GM12878 (cell line): Measurements from ENCODE around the gene WIPF2. TPM values are rescaled to one million over a fixed set of nuclear protein-coding genes. Genes with fewer than 3 reads are reported as not detected.

Source experiments
- ATAC-seq: fragments of 200-7000 bp; cut with Tn5 transposase; 3 replicates; pipeline ENCODE4 v1.9.1; 2020; ENCODE audit warnings: mild to moderate bottlenecking, moderate library complexity
- BruUV-seq: library from RNA; stranded (reverse); fragments of 400-500 nt; replicated peaks from 2 replicates; lab custom pipeline; 2021; lab: Mats Ljungman, UMichigan
- CTCF ChIA-PET: fragments of 300-600 bp; sonication (Branson Sonifier 250); formaldehyde crosslinking; extraction: SDS; loops from one replicate; lab custom pipeline; 2021; ENCODE audit warnings: inconsistent platforms; lab: Yijun Ruan, JAX
- POLR2A ChIA-PET: fragments of 350-600 bp; formaldehyde crosslinking; extraction: SDS; loops from one replicate; lab custom pipeline; 2021; ENCODE audit warnings: inconsistent platforms; lab: Charles Lee
- RAD21 ChIA-PET: fragments of 300-600 bp; sonication (Branson Sonifier 250); formaldehyde crosslinking; loops from one replicate; lab custom pipeline; 2023; ENCODE audit warnings: antibody characterized with exemption; ENCODE audit not compliant: unreplicated experiment; lab: Charles Lee
- SMC1A ChIA-PET: fragments of 300-600 bp; sonication (Branson Sonifier 250); formaldehyde crosslinking; loops from one replicate; lab custom pipeline; 2023; ENCODE audit not compliant: unreplicated experiment, uncharacterized antibody; lab: Charles Lee
- DNase-seq: peaks from one replicate; pipeline ENCODE4 v3.0.0-alpha.2; 2011; ENCODE audit warnings: low read depth, low spot score
- FAIRE-seq: peaks from 3 replicates; lab custom pipeline; 2011; peaks lifted over from hg19 to GRCh38; lab: Jason Lieb, UNC
- H2AFZ ChIP-seq: 2 replicates; pipeline ENCODE4 v1.6.0; 2011; ENCODE audit warnings: low read depth, low read length, control low read depth; ENCODE audit not compliant: control insufficient read depth
- H3K27ac ChIP-seq: 2 replicates; pipeline ENCODE4 v1.5.1; 2011; ENCODE audit warnings: control low read depth; ENCODE audit not compliant: control insufficient read depth, insufficient read depth
- H3K27me3 ChIP-seq, 2 experiments: replicated peaks in 1 of 2; 2 replicates each; pipeline versions ENCODE4 v1.6.0 to v1.6.1; 2011; ENCODE audit warnings: low read length in 1 of 2; ENCODE audit not compliant: control insufficient read depth in 2 of 2, insufficient read depth in 2 of 2
- H3K36me3 ChIP-seq, 2 experiments: 2 replicates each; pipeline ENCODE4 v1.5.1; 2011; ENCODE audit warnings: low read length in 1 of 2; ENCODE audit not compliant: control insufficient read depth in 2 of 2, insufficient read depth in 2 of 2
- H3K4me1 ChIP-seq: 2 replicates; pipeline ENCODE4 v1.6.1; 2011; ENCODE audit warnings: mild to moderate bottlenecking, low read length, moderate library complexity, mixed read lengths; ENCODE audit not compliant: control insufficient read depth, insufficient read depth
- H3K4me2 ChIP-seq: 2 replicates; pipeline ENCODE4 v1.6.0; 2011; ENCODE audit warnings: control low read depth; ENCODE audit not compliant: control insufficient read depth, insufficient read depth
- H3K4me3 ChIP-seq: fragments of 200-600 bp; sonication (generic); 2 replicates; pipeline ENCODE4 v1.5.1; 2016
- H3K79me2 ChIP-seq: 2 replicates; pipeline ENCODE4 v1.6.0; 2011; ENCODE audit warnings: low read length; ENCODE audit not compliant: control insufficient read depth, insufficient read depth
- H3K9ac ChIP-seq: 2 replicates; pipeline ENCODE4 v1.8.0; 2011; ENCODE audit warnings: low read length, control low read depth, mixed read lengths; ENCODE audit not compliant: control insufficient read depth, insufficient read depth
- H3K9me3 ChIP-seq: replicated peaks from 3 replicates; pipeline ENCODE4 v1.5.1; 2011; ENCODE audit warnings: mild to moderate bottlenecking, low read length; ENCODE audit not compliant: control insufficient read depth, insufficient read depth
- H4K20me1 ChIP-seq: 2 replicates; pipeline ENCODE4 v1.6.0; 2011; ENCODE audit not compliant: control insufficient read depth, insufficient read depth
- BHLHE40 ChIP-seq, 2 experiments: fragments of 450-650 bp in 1 of 2; IDR thresholded peaks; 2 replicates each; pipeline ENCODE4 v1.6.1; 2011 to 2017; ENCODE audit warnings: low read depth in 2 of 2, borderline replicate concordance in 1 of 2, improper control_type of control experiment in 1 of 2, low read length in 1 of 2, mild to moderate bottlenecking in 1 of 2
- EP300 ChIP-seq, 2 experiments: fragments of 150-350 bp in 1 of 2; IDR thresholded peaks; 2 replicates each; pipeline ENCODE4 v1.6.1; 2011 to 2012; ENCODE audit warnings: low read depth in 2 of 2, low read length in 2 of 2, borderline replicate concordance in 1 of 2, improper control_type of control experiment in 1 of 2, inconsistent platforms in 1 of 2; ENCODE audit not compliant: control insufficient read depth in 1 of 2
- MEF2B ChIP-seq: fragments of 450-650 bp; IDR thresholded peaks from 2 replicates; pipeline ENCODE4 v1.6.1; 2018; ENCODE audit warnings: mild to moderate bottlenecking, moderate library complexity; ENCODE audit not compliant: partially characterized antibody, poor library complexity, severe bottlenecking
- MYC ChIP-seq: IDR thresholded peaks from 2 replicates; pipeline ENCODE4 v1.6.1; 2011; ENCODE audit warnings: mild to moderate bottlenecking, low read length, moderate library complexity, inconsistent platforms; ENCODE audit not compliant: insufficient read depth, insufficient replicate concordance, insufficient read length, severe bottlenecking
- PML ChIP-seq: IDR thresholded peaks from 2 replicates; pipeline ENCODE4 v1.6.1; 2012; ENCODE audit warnings: low read length, inconsistent platforms
- SMAD5 ChIP-seq: IDR thresholded peaks from 2 replicates; pipeline ENCODE4 v1.6.1; 2016; ENCODE audit warnings: antibody characterized with exemption, low read depth
- SMARCA5 ChIP-seq: fragments of 450-650 bp; IDR thresholded peaks from 2 replicates; pipeline ENCODE4 v1.6.1; 2017; ENCODE audit warnings: mild to moderate bottlenecking
- STAT1 ChIP-seq: fragments of 450-650 bp; conservative IDR thresholded peaks from 2 replicates; pipeline ENCODE4 v1.6.1; 2014; ENCODE audit warnings: antibody characterized with exemption, mild to moderate bottlenecking
- STAT3 ChIP-seq: IDR thresholded peaks from 2 replicates; pipeline ENCODE4 v1.6.1; 2011; ENCODE audit warnings: low read depth, low read length, improper control_type of control experiment
- YBX1 ChIP-seq: fragments of 450-650 bp; IDR thresholded peaks from 2 replicates; pipeline ENCODE4 v1.6.1; 2016; ENCODE audit warnings: antibody characterized with exemption
- WGBS: methylation state at CpG from one replicate; pipeline ENCODE4 v1.1.6; 2016; ENCODE audit warnings: low lambda C conversion rate; ENCODE audit not compliant: insufficient replicate concordance, insufficient coverage; ENCODE audit errors: missing lambda C conversion rate; 5-methylcytosine and 5-hydroxymethylcytosine counted together
- in situ Hi-C: fragments of 300-500 bp; cut with MboI; formaldehyde crosslinking; loops from 9 replicates; pipeline ENCODE4 v1.14.3; 2018; ENCODE audit warnings: mixed read lengths
- intact Hi-C: fragments of 100-400 bp; cut with micrococcal nuclease; formaldehyde crosslinking; loops from one replicate; pipeline ENCODE4 v1.14.2; 2022; ENCODE audit not compliant: unreplicated experiment
- polyA plus RNA-seq, 11 experiments: library from polyadenylated mRNA; depleted of rRNA in 4 of 11; unstranded in 6 of 11; stranded (reverse) in 5 of 11; fragments of >200 nt; fragmentation: Nextera tagmentation in 4 of 11; fragmentation: Illumina TruSeq in 1 of 11; extraction: Ambion mirVana in 4 of 11; extraction: Trizol in 1 of 11; gene quantifications; 1 replicate in 1 of 11; 2 replicates in 10 of 11; pipeline versions ENCODE4 v1.2.1 to v1.2.3, GENCODE V29; 2011 to 2016; ENCODE audit warnings: inconsistent platforms in 2 of 11, missing spikeins in 2 of 11, low read depth in 1 of 11
- total RNA-seq, 4 experiments: library from RNA; depleted of rRNA in 3 of 4; stranded (reverse); fragments of >200 nt in 3 of 4; fragmentation: Illumina TruSeq in 1 of 4; extraction: Trizol in 1 of 4; gene quantifications; 2 replicates each; pipeline versions ENCODE4 v1.2.1 to v1.2.3, GENCODE V29; 2013 to 2021
- TF ChIP-seq, protein P1 (sequence below): fragments of 450-650 bp; IDR thresholded peaks from 2 replicates; pipeline ENCODE4 v1.6.1; 2017; ENCODE audit warnings: antibody characterized with exemption, mild to moderate bottlenecking, moderate library complexity
- TF ChIP-seq, protein P2 (sequence below): fragments of 450-650 bp; IDR thresholded peaks from 2 replicates; pipeline ENCODE4 v1.6.1; 2017; ENCODE audit warnings: mild to moderate bottlenecking, moderate library complexity
- TF ChIP-seq, protein P3 (sequence below): fragments of 450-650 bp; IDR thresholded peaks from 2 replicates; pipeline ENCODE4 v1.6.1; 2016; ENCODE audit warnings: mild to moderate bottlenecking

The WIPF2 gene
- total and polyA plus RNA-seq, 10 of the 15 experiments (the other 5 are each of a cell fraction or from before 2014, with no cell fraction given), result 4.2 to 20.8 (median 7.1) TPM

DNA sequence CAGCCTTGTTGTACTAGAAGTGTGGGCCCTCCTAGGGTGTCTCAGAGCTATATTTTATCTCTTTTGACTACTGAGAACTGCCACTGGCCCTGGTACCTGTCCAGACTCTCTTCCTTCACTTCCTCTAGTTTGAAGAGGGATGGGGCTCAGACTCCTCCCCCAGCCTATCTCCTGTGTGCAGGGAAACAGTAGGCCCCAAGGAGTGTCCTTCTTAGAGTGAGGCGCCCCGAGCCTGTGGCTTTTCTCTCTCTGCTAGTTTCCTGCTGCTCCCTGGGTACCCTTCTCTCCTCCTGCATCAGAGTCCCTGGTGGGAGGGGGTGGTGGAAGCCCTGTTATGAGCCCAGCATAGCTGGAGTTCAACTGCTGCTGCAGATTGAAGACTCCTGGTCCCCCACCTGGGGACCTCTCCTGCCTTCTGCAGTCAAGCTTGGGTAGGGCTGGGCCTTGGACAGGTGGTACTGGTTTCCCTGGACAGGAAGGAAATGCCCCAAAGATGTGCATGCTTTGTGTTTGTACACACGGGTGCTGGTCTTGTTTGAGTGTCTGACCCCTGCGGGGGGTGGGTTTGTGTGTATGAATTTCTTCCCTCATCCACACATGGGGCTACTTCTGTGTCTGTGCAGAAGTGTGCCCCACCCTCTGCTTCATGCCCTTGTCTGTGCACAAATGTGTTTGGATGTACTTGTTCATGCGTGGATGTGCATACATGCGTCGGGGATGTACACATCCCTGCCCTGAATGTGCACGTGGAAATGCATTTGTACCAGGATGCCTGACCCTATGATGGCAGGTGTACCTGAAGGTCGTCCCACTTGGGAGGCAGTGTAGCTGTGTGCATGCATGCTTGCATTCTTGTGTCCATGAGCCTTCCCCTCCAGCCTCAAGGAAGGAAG is 96.8 kb downstream of the WIPF2 start:
- H3K9me3 ChIP-seq, result no peaks in the 10 kb centered on the region
- ChIA-PET RAD21 (interaction anchor here (0.8 to 2.4 kb wide), 4 partner anchors 8 to 38 kb away, joined by 3 to 5 read pairs (median 4); no protein-coding TSS in a partner anchor), SMC1A (interaction anchor here (1.0 to 1.8 kb wide), 4 partner anchors 8 to 30 kb away, joined by 3 to 20 read pairs (median 7); partner anchors contain the start of gene RARA), CTCF (interaction anchor here (0.7 to 8.4 kb wide), 12 partner anchors 6 to 114 kb away, joined by 3 to 90 read pairs (median 6); partner anchors contain the start of genes RARA and TOP2A), POLR2A (interaction anchor here (9.8 kb wide), 1 partner anchor 9 kb away, joined by 123 read pairs; no protein-coding TSS in a partner anchor)
- FAIRE-seq (no peak), DNase-seq (no peak), ATAC-seq (no peak)
- no peaks in the 10 kb centered on the region for H3K27me3 ChIP-seq
- no peak overlapping the region for H3K9ac ChIP-seq
- no peak overlapping the region for H3K4me2 ChIP-seq
- in situ Hi-C loops, result no loop called here
- no peak overlapping the region for H3K4me3 ChIP-seq
- H4K20me1 ChIP-seq, result no peaks in the 10 kb centered on the region
- peaks cover 31% of the 10 kb centered on the region for H3K79me2 ChIP-seq
- no TSS peak for BruUV-seq
- WGBS, result 58% methylated on average over 9 of the region's 9 CpGs
- no peak overlapping the region for H3K27ac ChIP-seq
- no peak overlapping the region for H2AFZ ChIP-seq
- H3K36me3 ChIP-seq, result no peaks in the 10 kb centered on the region; a peak in 1 of 4 replicates
- peaks cover 51% of the 10 kb centered on the region for H3K4me1 ChIP-seq
- intact Hi-C loops, result loop anchor here (10.0 kb wide), 1 partner anchor 99 kb away; the partner anchor contains the start of gene TOP2A
- TF ChIP-seq SMARCA5, result no peak
- no peak for TF ChIP-seq STAT1
- TF ChIP-seq, protein P1, sequence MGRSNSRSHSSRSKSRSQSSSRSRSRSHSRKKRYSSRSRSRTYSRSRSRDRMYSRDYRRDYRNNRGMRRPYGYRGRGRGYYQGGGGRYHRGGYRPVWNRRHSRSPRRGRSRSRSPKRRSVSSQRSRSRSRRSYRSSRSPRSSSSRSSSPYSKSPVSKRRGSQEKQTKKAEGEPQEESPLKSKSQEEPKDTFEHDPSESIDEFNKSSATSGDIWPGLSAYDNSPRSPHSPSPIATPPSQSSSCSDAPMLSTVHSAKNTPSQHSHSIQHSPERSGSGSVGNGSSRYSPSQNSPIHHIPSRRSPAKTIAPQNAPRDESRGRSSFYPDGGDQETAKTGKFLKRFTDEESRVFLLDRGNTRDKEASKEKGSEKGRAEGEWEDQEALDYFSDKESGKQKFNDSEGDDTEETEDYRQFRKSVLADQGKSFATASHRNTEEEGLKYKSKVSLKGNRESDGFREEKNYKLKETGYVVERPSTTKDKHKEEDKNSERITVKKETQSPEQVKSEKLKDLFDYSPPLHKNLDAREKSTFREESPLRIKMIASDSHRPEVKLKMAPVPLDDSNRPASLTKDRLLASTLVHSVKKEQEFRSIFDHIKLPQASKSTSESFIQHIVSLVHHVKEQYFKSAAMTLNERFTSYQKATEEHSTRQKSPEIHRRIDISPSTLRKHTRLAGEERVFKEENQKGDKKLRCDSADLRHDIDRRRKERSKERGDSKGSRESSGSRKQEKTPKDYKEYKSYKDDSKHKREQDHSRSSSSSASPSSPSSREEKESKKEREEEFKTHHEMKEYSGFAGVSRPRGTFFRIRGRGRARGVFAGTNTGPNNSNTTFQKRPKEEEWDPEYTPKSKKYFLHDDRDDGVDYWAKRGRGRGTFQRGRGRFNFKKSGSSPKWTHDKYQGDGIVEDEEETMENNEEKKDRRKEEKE, result no peak
- TF ChIP-seq MEF2B, result no peak
- TF ChIP-seq STAT3, result no peak
- TF ChIP-seq YBX1, result no peak
- no peak for TF ChIP-seq MYC
- no peak for TF ChIP-seq PML
- TF ChIP-seq BHLHE40 (IDR thresholded peaks at IDR 0.05; ENCODE audit: borderline replicate concordance in 1 of 2, low read depth in 2 of 2, low read length in 1 of 2), result no peak
- TF ChIP-seq, protein P2, sequence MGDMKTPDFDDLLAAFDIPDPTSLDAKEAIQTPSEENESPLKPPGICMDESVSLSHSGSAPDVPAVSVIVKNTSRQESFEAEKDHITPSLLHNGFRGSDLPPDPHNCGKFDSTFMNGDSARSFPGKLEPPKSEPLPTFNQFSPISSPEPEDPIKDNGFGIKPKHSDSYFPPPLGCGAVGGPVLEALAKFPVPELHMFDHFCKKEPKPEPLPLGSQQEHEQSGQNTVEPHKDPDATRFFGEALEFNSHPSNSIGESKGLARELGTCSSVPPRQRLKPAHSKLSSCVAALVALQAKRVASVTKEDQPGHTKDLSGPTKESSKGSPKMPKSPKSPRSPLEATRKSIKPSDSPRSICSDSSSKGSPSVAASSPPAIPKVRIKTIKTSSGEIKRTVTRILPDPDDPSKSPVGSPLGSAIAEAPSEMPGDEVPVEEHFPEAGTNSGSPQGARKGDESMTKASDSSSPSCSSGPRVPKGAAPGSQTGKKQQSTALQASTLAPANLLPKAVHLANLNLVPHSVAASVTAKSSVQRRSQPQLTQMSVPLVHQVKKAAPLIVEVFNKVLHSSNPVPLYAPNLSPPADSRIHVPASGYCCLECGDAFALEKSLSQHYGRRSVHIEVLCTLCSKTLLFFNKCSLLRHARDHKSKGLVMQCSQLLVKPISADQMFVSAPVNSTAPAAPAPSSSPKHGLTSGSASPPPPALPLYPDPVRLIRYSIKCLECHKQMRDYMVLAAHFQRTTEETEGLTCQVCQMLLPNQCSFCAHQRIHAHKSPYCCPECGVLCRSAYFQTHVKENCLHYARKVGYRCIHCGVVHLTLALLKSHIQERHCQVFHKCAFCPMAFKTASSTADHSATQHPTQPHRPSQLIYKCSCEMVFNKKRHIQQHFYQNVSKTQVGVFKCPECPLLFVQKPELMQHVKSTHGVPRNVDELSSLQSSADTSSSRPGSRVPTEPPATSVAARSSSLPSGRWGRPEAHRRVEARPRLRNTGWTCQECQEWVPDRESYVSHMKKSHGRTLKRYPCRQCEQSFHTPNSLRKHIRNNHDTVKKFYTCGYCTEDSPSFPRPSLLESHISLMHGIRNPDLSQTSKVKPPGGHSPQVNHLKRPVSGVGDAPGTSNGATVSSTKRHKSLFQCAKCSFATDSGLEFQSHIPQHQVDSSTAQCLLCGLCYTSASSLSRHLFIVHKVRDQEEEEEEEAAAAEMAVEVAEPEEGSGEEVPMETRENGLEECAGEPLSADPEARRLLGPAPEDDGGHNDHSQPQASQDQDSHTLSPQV, result no peak
- no peak for TF ChIP-seq SMAD5
- TF ChIP-seq, protein P3, sequence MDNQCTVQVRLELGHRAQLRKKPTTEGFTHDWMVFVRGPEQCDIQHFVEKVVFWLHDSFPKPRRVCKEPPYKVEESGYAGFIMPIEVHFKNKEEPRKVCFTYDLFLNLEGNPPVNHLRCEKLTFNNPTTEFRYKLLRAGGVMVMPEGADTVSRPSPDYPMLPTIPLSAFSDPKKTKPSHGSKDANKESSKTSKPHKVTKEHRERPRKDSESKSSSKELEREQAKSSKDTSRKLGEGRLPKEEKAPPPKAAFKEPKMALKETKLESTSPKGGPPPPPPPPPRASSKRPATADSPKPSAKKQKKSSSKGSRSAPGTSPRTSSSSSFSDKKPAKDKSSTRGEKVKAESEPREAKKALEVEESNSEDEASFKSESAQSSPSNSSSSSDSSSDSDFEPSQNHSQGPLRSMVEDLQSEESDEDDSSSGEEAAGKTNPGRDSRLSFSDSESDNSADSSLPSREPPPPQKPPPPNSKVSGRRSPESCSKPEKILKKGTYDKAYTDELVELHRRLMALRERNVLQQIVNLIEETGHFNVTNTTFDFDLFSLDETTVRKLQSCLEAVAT, result no peak
- TF ChIP-seq EP300 (IDR thresholded peaks at IDR 0.05; ENCODE audit: borderline replicate concordance in 1 of 2, control insufficient read depth in 1 of 2, low read depth in 2 of 2, low read length in 2 of 2), result no peak
